OCI-LY1 (cell line): ENCODE data around the gene MARK2.

Experiments
- EZH2 ChIP-seq: fragments of 200-600 bp; sonication (generic), shearing (Covaris generic); IDR thresholded peaks from 2 replicates; pipeline ENCODE4 v1.8.0; 2017; ENCODE audit warnings: borderline replicate concordance, mixed run types, mild to moderate bottlenecking, antibody characterized with exemption, low read length, moderate library complexity, mixed read lengths
- TF ChIP-seq, protein P1 (sequence below): fragments of 200-600 bp; sonication (generic), shearing (Covaris generic); IDR thresholded peaks from 2 replicates; pipeline ENCODE4 v1.5.1; 2017; ENCODE audit warnings: mild to moderate bottlenecking, antibody characterized with exemption, low read length, moderate library complexity, mixed read lengths

GRCh38 chr11:63846897-63847296 lies 8.0 kb downstream of the MARK2 start:
- TF ChIP-seq, protein P1, sequence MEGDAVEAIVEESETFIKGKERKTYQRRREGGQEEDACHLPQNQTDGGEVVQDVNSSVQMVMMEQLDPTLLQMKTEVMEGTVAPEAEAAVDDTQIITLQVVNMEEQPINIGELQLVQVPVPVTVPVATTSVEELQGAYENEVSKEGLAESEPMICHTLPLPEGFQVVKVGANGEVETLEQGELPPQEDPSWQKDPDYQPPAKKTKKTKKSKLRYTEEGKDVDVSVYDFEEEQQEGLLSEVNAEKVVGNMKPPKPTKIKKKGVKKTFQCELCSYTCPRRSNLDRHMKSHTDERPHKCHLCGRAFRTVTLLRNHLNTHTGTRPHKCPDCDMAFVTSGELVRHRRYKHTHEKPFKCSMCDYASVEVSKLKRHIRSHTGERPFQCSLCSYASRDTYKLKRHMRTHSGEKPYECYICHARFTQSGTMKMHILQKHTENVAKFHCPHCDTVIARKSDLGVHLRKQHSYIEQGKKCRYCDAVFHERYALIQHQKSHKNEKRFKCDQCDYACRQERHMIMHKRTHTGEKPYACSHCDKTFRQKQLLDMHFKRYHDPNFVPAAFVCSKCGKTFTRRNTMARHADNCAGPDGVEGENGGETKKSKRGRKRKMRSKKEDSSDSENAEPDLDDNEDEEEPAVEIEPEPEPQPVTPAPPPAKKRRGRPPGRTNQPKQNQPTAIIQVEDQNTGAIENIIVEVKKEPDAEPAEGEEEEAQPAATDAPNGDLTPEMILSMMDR: no peak
- no peak for TF ChIP-seq EZH2
